WTC11 (cell line): ENCODE data around the gene NSDHL. TPM values are rescaled to one million over a fixed set of nuclear protein-coding genes. Genes with fewer than 3 reads are reported as not detected.
"Not testable (repeated sequence)": the region's sequence is repeated elsewhere in the genome, so short reads cannot be mapped to it uniquely, and the experiment has no call there.

ENCODE experiments used
- ATAC-seq: fragments of 200-7000 bp; cut with Tn5 transposase; 2 replicates; pipeline ENCODE4 v1.10.0; 2021; ENCODE audit warnings: mild to moderate bottlenecking, moderate library complexity
- Bru-seq: library from RNA; stranded (reverse); fragments of 400-500 nt; gene quantifications from one replicate; lab custom pipeline; 2021; lab: Mats Ljungman, UMichigan
- CTCF ChIA-PET: fragments of 300-600 bp; sonication (Branson Sonifier 250); formaldehyde crosslinking; loops from one replicate; lab custom pipeline; 2021; ENCODE audit warnings: antibody characterized with exemption; lab: Charles Lee
- POLR2A ChIA-PET: fragments of 350-600 bp; sonication (Branson Sonifier 250); formaldehyde crosslinking; loops from one replicate; lab custom pipeline; 2021; ENCODE audit warnings: antibody characterized with exemption; lab: Charles Lee
- DNase-seq: peaks from one replicate; pipeline ENCODE4 v3.0.0; 2021; ENCODE audit warnings: low spot score
- H3K27ac Mint-ChIP-seq: 2 replicates; pipeline ENCODE4 v1.8.0; 2021; ENCODE audit warnings: mixed read lengths
- H3K27me3 Mint-ChIP-seq: 2 replicates; pipeline ENCODE4 v1.8.0; 2021; ENCODE audit warnings: low read depth, mild to moderate bottlenecking, moderate library complexity, mixed read lengths
- H3K36me3 Mint-ChIP-seq: 2 replicates; pipeline ENCODE4 v1.8.0; 2021; ENCODE audit warnings: mixed read lengths
- H3K4me1 Mint-ChIP-seq: 2 replicates; pipeline ENCODE4 v1.8.0; 2022; ENCODE audit warnings: mixed read lengths
- H3K4me3 Mint-ChIP-seq: 2 replicates; pipeline ENCODE4 v1.8.0; 2021; ENCODE audit warnings: mild to moderate bottlenecking, moderate library complexity, mixed read lengths
- H3K9me3 Mint-ChIP-seq: 2 replicates; pipeline ENCODE4 v1.8.0; 2021; ENCODE audit warnings: mixed read lengths
- AFF4 ChIP-seq: sonication (generic); formaldehyde crosslinking; IDR thresholded peaks from 2 replicates; pipeline ENCODE4 v1.8.1; 2023; ENCODE audit warnings: mild to moderate bottlenecking, missing genetic modification reagents, borderline replicate concordance
- ATF3 ChIP-seq: sonication (generic); formaldehyde crosslinking; conservative IDR thresholded peaks from 2 replicates; pipeline ENCODE4 v1.8.1; 2022; ENCODE audit warnings: mild to moderate bottlenecking, missing genetic modification reagents
- FOXK1 ChIP-seq: sonication (generic); formaldehyde crosslinking; IDR thresholded peaks from 2 replicates; pipeline ENCODE4 v1.8.0; 2022; ENCODE audit warnings: mild to moderate bottlenecking, moderate library complexity, missing genetic modification reagents
- GABPB1 ChIP-seq: sonication (generic); formaldehyde crosslinking; IDR thresholded peaks from 2 replicates; pipeline ENCODE4 v1.8.1; 2023; ENCODE audit warnings: mild to moderate bottlenecking, missing genetic modification reagents
- KAT7 ChIP-seq: sonication (generic); formaldehyde crosslinking; IDR thresholded peaks from 2 replicates; pipeline ENCODE4 v1.8.1; 2023; ENCODE audit warnings: missing genetic modification reagents, mild to moderate bottlenecking, borderline replicate concordance
- MLX ChIP-seq: sonication (generic); formaldehyde crosslinking; IDR thresholded peaks from 2 replicates; pipeline ENCODE4 v1.8.1; 2023; ENCODE audit warnings: mild to moderate bottlenecking, missing genetic modification reagents, moderate library complexity
- NFE2L1 ChIP-seq: sonication (generic); formaldehyde crosslinking; IDR thresholded peaks from 2 replicates; pipeline ENCODE4 v1.8.1; 2023; ENCODE audit warnings: missing genetic modification reagents
- NFYB ChIP-seq: sonication (generic); formaldehyde crosslinking; conservative IDR thresholded peaks from 2 replicates; pipeline ENCODE4 v1.8.0; 2022; ENCODE audit warnings: low read depth, missing genetic modification reagents
- SP1 ChIP-seq: sonication (generic); formaldehyde crosslinking; conservative IDR thresholded peaks from 2 replicates; pipeline ENCODE4 v1.8.1; 2022; ENCODE audit warnings: missing genetic modification reagents
- TEAD1 ChIP-seq: sonication (generic); formaldehyde crosslinking; IDR thresholded peaks from 2 replicates; pipeline ENCODE4 v1.8.0; 2022; ENCODE audit warnings: mild to moderate bottlenecking, missing genetic modification reagents
- USF2 ChIP-seq: sonication (generic); formaldehyde crosslinking; IDR thresholded peaks from 2 replicates; pipeline ENCODE4 v1.8.1; 2023; ENCODE audit warnings: mild to moderate bottlenecking, missing genetic modification reagents, moderate library complexity
- ZMAT4 ChIP-seq: fragments of 250-450 bp; sonication (Bioruptor Pico); IDR thresholded peaks from 2 replicates; pipeline ENCODE4 v1.9.0; 2021; ENCODE audit warnings: mild to moderate bottlenecking
- ZNF121 ChIP-seq: sonication (generic); formaldehyde crosslinking; IDR thresholded peaks from 2 replicates; pipeline ENCODE4 v1.8.0; 2023; ENCODE audit warnings: missing genetic modification reagents
- ZNF281 ChIP-seq: sonication (generic); formaldehyde crosslinking; IDR thresholded peaks from 2 replicates; pipeline ENCODE4 v1.8.0; 2023; ENCODE audit warnings: mild to moderate bottlenecking, missing genetic modification reagents
- ZNF317 ChIP-seq: sonication (generic); formaldehyde crosslinking; IDR thresholded peaks from 2 replicates; pipeline ENCODE4 v1.8.1; 2023; ENCODE audit warnings: low read depth, mild to moderate bottlenecking, moderate library complexity, missing genetic modification reagents, borderline replicate concordance
- ZNF416 ChIP-seq: fragments of 250-450 bp; sonication (Bioruptor Pico); IDR thresholded peaks from 2 replicates; pipeline ENCODE4 v1.9.0; 2021; ENCODE audit warnings: mild to moderate bottlenecking, inconsistent platforms
- long read RNA-seq, 3 experiments: library from RNA in 1 of 3; library from capped mRNA in 1 of 3; library from polyadenylated mRNA in 1 of 3; unstranded in 2 of 3; stranded (forward) in 1 of 3; transcript quantifications; one replicate each; pipeline ENCODE4 v2.0.0, GENCODE V29; 2021
- total RNA-seq: library from RNA; stranded (reverse); gene quantifications from 3 replicates; pipeline ENCODE4 v1.2.3, GENCODE V29; 2021

The NSDHL gene
- total RNA-seq (22.5 to 26.1 TPM (median 25.9 TPM) in 3 replicates), Bru-seq, nascent RNA (percentile 67 among the genes with signal in this experiment)
- long read RNA-seq, experiment 1, transcript NSDHL-201 (8 exons, 1,929 nt): major isoform, 121 of 145 reads
- long read RNA-seq, experiment 1, transcript NSDHL-203 (9 exons, 1,630 nt): minor isoform, 10 of 145 reads
- long read RNA-seq, experiment 1, partial matches to known transcripts: 8 of 145 reads
- long read RNA-seq, experiment 1, other reads (novel, unspliced or antisense): 6 of 145 reads
- long read RNA-seq, experiment 2, transcript NSDHL-201 (8 exons, 1,929 nt): major isoform, 27 of 43 reads
- long read RNA-seq, experiment 2, partial matches to known transcripts: 11 of 43 reads
- long read RNA-seq, experiment 2, other reads (novel, unspliced or antisense): 2 of 43 reads
- long read RNA-seq, experiment 3, transcript NSDHL-203 (9 exons, 1,630 nt): minor isoform, 21 of 247 reads
- long read RNA-seq, experiment 3, transcript NSDHL-201 (8 exons, 1,929 nt): major isoform, 200 of 247 reads
- long read RNA-seq, experiment 3, partial matches to known transcripts: 16 of 247 reads
- long read RNA-seq, experiment 3, other reads (novel, unspliced or antisense): 10 of 247 reads

GRCh38 chrX:152830312-152831305 is at the start of gene NSDHL, which contains the start of gene CETN2:
NSDHL (plus strand) TSS chrX:152831063; CDS start chrX:152846325, 15,262 bp downstream.
CETN2 (minus strand) TSS chrX:152830757; CDS start chrX:152830710, 47 bp downstream.
- Mint-ChIP-seq H3K27ac (peak within 1 kb of the TSS; percentile 84), H3K27me3 (peaks cover 3% of the 10 kb centered on the region; the same call in 1 of the 2 replicates), H3K4me1 (peaks cover 18% of the 10 kb centered on the region), H3K4me3 (peak within 1 kb of the TSS; percentile 93), H3K9me3 (no peaks in the 10 kb centered on the region), H3K36me3 (peaks cover 15% of the 10 kb centered on the region)
- DNase-seq: peak; percentile 95
- peak; percentile 98 for ATAC-seq
- TF ChIP-seq NFYB (CRISPR knock-in tag): peak; percentile 94
- TF ChIP-seq KAT7 (CRISPR knock-in tag): no peak
- TF ChIP-seq ZNF416: no peak
- TF ChIP-seq FOXK1 (CRISPR knock-in tag): peak; percentile 60; the same call in 1 of the 2 replicates
- TF ChIP-seq SP1 (CRISPR knock-in tag): peak; percentile 74
- peak; percentile 39; the same call in 1 of the 2 replicates for TF ChIP-seq GABPB1 (CRISPR knock-in tag)
- no peak for TF ChIP-seq ZNF281 (CRISPR knock-in tag)
- TF ChIP-seq ZNF121 (CRISPR knock-in tag): no peak
- TF ChIP-seq TEAD1 (CRISPR knock-in tag): no peak
- no peak for TF ChIP-seq NFE2L1
- 0 out of 2 replicates have a peak, but pooled peaks have one; percentile 14 for TF ChIP-seq USF2 (CRISPR knock-in tag)
- TF ChIP-seq ZNF317 (CRISPR knock-in tag): no peak
- TF ChIP-seq ZMAT4: no peak
- TF ChIP-seq ATF3: no peak
- TF ChIP-seq MLX (CRISPR knock-in tag): no peak
- TF ChIP-seq AFF4 (CRISPR knock-in tag): no peak
- POLR2A ChIA-PET: no interaction called here
- CTCF ChIA-PET: interaction anchor here (1.0 to 4.8 kb wide), 7 partner anchors 9 to 190 kb away, joined by 3 to 34 read pairs (median 3); no protein-coding TSS in a partner anchor

GRCh38 chrX:152787062-152787461 is 43.8 kb upstream of the NSDHL start:
- not testable (repeated sequence) for H3K36me3 Mint-ChIP-seq, H3K4me3 Mint-ChIP-seq
- peak; percentile 96 for ATAC-seq

More at GRCh38 chrX:152787062-152787461, 43.8 kb upstream of the NSDHL start:
- CTCF ChIA-PET, POLR2A ChIA-PET, H3K4me1 Mint-ChIP-seq, H3K27ac Mint-ChIP-seq, DNase-seq, H3K27me3 Mint-ChIP-seq, H3K9me3 Mint-ChIP-seq: not testable (repeated sequence)
